K562 (cell line): ENCODE data around the gene PSAP. TPM values are rescaled to one million over a fixed set of nuclear protein-coding genes. Genes with fewer than 3 reads are reported as not detected.

Source experiments
- ADNP ChIP-seq: fragments of 200-800 bp; sonication (Bioruptor generic); IDR thresholded peaks from 2 replicates; pipeline ENCODE4 v1.6.1; 2016; ENCODE audit warnings: missing genetic modification characterization, missing compliant biosample characterization
- ARHGAP35 ChIP-seq: fragments of 450-650 bp; IDR thresholded peaks from 2 replicates; pipeline ENCODE4 v1.6.1; 2018; ENCODE audit not compliant: partially characterized antibody
- BRF1 ChIP-seq: IDR thresholded peaks from 3 replicates; pipeline ENCODE4 v1.6.1; 2011; ENCODE audit warnings: borderline replicate concordance, mild to moderate bottlenecking; ENCODE audit not compliant: insufficient read length; ENCODE audit errors: extremely low read depth
- CBFA2T2 ChIP-seq: fragments of 450-650 bp; conservative IDR thresholded peaks from 2 replicates; pipeline ENCODE4 v1.6.1; 2017; ENCODE audit warnings: mild to moderate bottlenecking
- ERF ChIP-seq: fragments of 450-650 bp; formaldehyde crosslinking; IDR thresholded peaks from 2 replicates; pipeline ENCODE4 v1.4.0; 2020; ENCODE audit warnings: mild to moderate bottlenecking, mixed read lengths
- ESRRB ChIP-seq: fragments of 250-450 bp; sonication (Bioruptor Pico); IDR thresholded peaks from 2 replicates; pipeline ENCODE4 v1.5.0; 2020; ENCODE audit warnings: mild to moderate bottlenecking, moderate library complexity, borderline replicate concordance
- GTF2A2 ChIP-seq: IDR thresholded peaks from 2 replicates; pipeline ENCODE4 v1.6.1; 2016; ENCODE audit warnings: mild to moderate bottlenecking, missing genetic modification characterization, missing compliant biosample characterization
- KDM1A ChIP-seq, 2 experiments: fragments of 450-650 bp; IDR thresholded peaks; 2 replicates each; pipeline ENCODE4 v1.6.1; 2016; ENCODE audit warnings: mild to moderate bottlenecking in 2 of 2
- L3MBTL2 ChIP-seq: fragments of 450-650 bp; IDR thresholded peaks from 2 replicates; pipeline ENCODE4 v1.6.1; 2016; ENCODE audit warnings: mild to moderate bottlenecking, moderate library complexity
- MCM5 ChIP-seq: fragments of 450-650 bp; IDR thresholded peaks from 2 replicates; pipeline ENCODE4 v1.6.1; 2016; ENCODE audit warnings: low read depth
- NFIX ChIP-seq: fragments of 250-450 bp; sonication (Bioruptor Pico); IDR thresholded peaks from 2 replicates; pipeline ENCODE4 v1.4.0; 2020; ENCODE audit warnings: low read depth, mild to moderate bottlenecking, moderate library complexity
- POLR2G ChIP-seq: fragments of 200-400 bp; formaldehyde crosslinking; IDR thresholded peaks from 2 replicates; pipeline ENCODE4 v1.6.1; 2017; ENCODE audit warnings: low read depth, mild to moderate bottlenecking, antibody characterized with exemption, low read length, moderate library complexity
- RBBP5 ChIP-seq: fragments of 200-600 bp; sonication (generic); IDR thresholded peaks from 2 replicates; pipeline ENCODE4 v1.6.1; 2012; ENCODE audit warnings: borderline replicate concordance, mild to moderate bottlenecking, low read length, control low read depth, inconsistent platforms; ENCODE audit not compliant: insufficient read depth, poor library complexity, severe bottlenecking
- RBM22 ChIP-seq: fragments of 200-400 bp; formaldehyde crosslinking; IDR thresholded peaks from 2 replicates; pipeline ENCODE4 v1.6.1; 2018; ENCODE audit warnings: low read length, low read depth; ENCODE audit not compliant: poor library complexity, severe bottlenecking
- RNF219 ChIP-seq: fragments of 250-450 bp; sonication (Bioruptor Pico); IDR thresholded peaks from 2 replicates; pipeline ENCODE4 v1.5.0; 2022; ENCODE audit warnings: mild to moderate bottlenecking
- TARDBP ChIP-seq: fragments of 450-650 bp; IDR thresholded peaks from 2 replicates; pipeline ENCODE4 v1.6.1; 2016
- ZNF197 ChIP-seq: fragments of 200-800 bp; sonication (Bioruptor generic); IDR thresholded peaks from 2 replicates; pipeline ENCODE4 v1.6.1; 2016; ENCODE audit warnings: low read depth, missing genetic modification characterization, missing compliant biosample characterization
- ZNF717 ChIP-seq: fragments of 250-450 bp; sonication (Bioruptor Pico); IDR thresholded peaks from 2 replicates; pipeline ENCODE4 v1.5.0; 2021
- polyA plus RNA-seq, 8 experiments: library from polyadenylated mRNA; depleted of rRNA in 4 of 8; stranded (reverse) in 5 of 8; unstranded in 3 of 8; fragments of >200 nt; fragmentation: Nextera tagmentation in 2 of 8; fragmentation: Illumina TruSeq in 1 of 8; extraction: Ambion mirVana in 2 of 8; extraction: Trizol in 1 of 8; gene quantifications; 2 replicates each; pipeline versions ENCODE4 v1.2.1 to v1.2.3, GENCODE V29; 2011 to 2014; ENCODE audit warnings: inconsistent platforms in 1 of 8, missing spikeins in 1 of 8
- total RNA-seq, 7 experiments: library from RNA; depleted of rRNA in 6 of 7; stranded (reverse); fragments of >200 nt in 6 of 7; fragmentation: Illumina TruSeq in 2 of 7; extraction: Trizol in 2 of 7; gene quantifications; 2 replicates each; pipeline versions ENCODE4 v1.2.1 to v1.2.3, GENCODE V29; 2011 to 2021; ENCODE audit warnings: low replicate concordance in 1 of 7
- TF ChIP-seq, protein P1 (sequence below), 2 experiments: fragments of 450-650 bp; IDR thresholded peaks; 2 replicates each; pipeline ENCODE4 v1.6.1; 2018; ENCODE audit warnings: mild to moderate bottlenecking in 2 of 2, low read depth in 1 of 2; ENCODE audit not compliant: partially characterized antibody in 2 of 2
- TF ChIP-seq, protein P2 (sequence below), 2 experiments: fragments of 450-650 bp; conservative IDR thresholded peaks; 2 replicates each; pipeline ENCODE4 v1.6.1; 2017; ENCODE audit warnings: mild to moderate bottlenecking in 2 of 2, moderate library complexity in 2 of 2

The PSAP gene
- total and polyA plus RNA-seq, 9 of the 15 experiments (the other 6 are each of a cell fraction or from before 2014, with no cell fraction given), result 245 to 700 (median 429) TPM

DNA sequence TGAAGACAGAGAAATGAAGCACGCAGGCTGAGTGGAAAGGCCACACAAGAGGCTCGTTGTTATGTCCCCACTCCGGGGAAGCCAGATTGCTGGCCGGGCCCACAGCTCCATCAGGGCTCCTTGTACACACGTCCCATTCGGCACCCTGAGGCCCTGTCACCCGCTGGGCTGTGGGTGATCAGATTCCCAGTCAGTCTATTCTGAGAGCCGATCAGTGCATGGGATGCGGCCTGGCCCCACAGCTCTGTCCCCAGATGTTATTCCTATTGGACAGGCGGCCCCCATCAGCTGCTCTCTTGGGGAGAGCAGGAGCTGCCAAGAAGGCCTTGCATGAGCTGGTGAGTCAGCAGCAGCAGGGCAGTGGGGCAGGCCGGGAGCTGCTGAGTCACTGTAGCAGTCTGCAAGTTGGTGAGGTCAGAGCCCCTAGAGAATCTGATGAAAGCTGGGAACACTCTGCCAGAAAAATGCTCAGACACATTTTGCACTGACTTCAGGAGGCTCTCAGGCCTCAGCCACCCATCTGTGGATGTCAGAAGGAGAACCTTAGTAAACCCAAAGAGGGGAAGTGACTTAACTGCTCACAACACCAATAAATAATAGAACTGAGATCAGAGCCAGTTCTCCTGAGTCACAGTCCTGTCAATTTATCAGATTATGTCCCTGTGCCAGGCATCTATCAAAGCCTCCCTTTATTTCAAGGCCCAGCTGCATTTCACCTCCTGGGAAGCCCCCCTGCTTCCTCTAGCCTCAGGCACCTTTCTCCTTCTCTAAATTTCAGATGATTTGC, 9.4 kb upstream of the PSAP start (continued):
- no peak for TF ChIP-seq RNF219 (CRISPR knock-in tag)
- TF ChIP-seq ARHGAP35, result no peak
- TF ChIP-seq TARDBP, result 0 out of 2 replicates have a peak, but pooled peaks have one; percentile 40
- TF ChIP-seq, protein P1, sequence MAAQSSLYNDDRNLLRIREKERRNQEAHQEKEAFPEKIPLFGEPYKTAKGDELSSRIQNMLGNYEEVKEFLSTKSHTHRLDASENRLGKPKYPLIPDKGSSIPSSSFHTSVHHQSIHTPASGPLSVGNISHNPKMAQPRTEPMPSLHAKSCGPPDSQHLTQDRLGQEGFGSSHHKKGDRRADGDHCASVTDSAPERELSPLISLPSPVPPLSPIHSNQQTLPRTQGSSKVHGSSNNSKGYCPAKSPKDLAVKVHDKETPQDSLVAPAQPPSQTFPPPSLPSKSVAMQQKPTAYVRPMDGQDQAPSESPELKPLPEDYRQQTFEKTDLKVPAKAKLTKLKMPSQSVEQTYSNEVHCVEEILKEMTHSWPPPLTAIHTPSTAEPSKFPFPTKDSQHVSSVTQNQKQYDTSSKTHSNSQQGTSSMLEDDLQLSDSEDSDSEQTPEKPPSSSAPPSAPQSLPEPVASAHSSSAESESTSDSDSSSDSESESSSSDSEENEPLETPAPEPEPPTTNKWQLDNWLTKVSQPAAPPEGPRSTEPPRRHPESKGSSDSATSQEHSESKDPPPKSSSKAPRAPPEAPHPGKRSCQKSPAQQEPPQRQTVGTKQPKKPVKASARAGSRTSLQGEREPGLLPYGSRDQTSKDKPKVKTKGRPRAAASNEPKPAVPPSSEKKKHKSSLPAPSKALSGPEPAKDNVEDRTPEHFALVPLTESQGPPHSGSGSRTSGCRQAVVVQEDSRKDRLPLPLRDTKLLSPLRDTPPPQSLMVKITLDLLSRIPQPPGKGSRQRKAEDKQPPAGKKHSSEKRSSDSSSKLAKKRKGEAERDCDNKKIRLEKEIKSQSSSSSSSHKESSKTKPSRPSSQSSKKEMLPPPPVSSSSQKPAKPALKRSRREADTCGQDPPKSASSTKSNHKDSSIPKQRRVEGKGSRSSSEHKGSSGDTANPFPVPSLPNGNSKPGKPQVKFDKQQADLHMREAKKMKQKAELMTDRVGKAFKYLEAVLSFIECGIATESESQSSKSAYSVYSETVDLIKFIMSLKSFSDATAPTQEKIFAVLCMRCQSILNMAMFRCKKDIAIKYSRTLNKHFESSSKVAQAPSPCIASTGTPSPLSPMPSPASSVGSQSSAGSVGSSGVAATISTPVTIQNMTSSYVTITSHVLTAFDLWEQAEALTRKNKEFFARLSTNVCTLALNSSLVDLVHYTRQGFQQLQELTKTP (IDR thresholded peaks at IDR 0.05; ENCODE audit: low read depth in 1 of 2, partially characterized antibody in 2 of 2), result peak; percentile 25 to 84
- no peak for TF ChIP-seq ADNP (tag)
- TF ChIP-seq BRF1, result no peak
- TF ChIP-seq, protein P2, sequence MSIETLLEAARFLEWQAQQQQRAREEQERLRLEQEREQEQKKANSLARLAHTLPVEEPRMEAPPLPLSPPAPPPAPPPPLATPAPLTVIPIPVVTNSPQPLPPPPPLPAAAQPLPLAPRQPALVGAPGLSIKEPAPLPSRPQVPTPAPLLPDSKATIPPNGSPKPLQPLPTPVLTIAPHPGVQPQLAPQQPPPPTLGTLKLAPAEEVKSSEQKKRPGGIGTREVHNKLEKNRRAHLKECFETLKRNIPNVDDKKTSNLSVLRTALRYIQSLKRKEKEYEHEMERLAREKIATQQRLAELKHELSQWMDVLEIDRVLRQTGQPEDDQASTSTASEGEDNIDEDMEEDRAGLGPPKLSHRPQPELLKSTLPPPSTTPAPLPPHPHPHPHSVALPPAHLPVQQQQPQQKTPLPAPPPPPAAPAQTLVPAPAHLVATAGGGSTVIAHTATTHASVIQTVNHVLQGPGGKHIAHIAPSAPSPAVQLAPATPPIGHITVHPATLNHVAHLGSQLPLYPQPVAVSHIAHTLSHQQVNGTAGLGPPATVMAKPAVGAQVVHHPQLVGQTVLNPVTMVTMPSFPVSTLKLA (conservative IDR thresholded peaks at IDR 0.05), result peak; percentile 62 to 87
- TF ChIP-seq NFIX (CRISPR knock-in tag), result no peak
- peak in 1 of 2 experiments; percentile 35; a peak in 3 of 4 replicates for TF ChIP-seq KDM1A (IDR thresholded peaks at IDR 0.05)
- no peak for TF ChIP-seq ZNF717 (CRISPR knock-in tag)
- peak; percentile 79 for TF ChIP-seq POLR2G
- TF ChIP-seq L3MBTL2, result peak; percentile 90
- TF ChIP-seq ERF (CRISPR knock-in tag), result no peak
- no peak for TF ChIP-seq RBM22
- no peak for TF ChIP-seq MCM5
- 0 out of 2 replicates have a peak, but pooled peaks have one; percentile 30 for TF ChIP-seq GTF2A2 (tag)
- TF ChIP-seq CBFA2T2, result peak; percentile 51
- TF ChIP-seq RBBP5, result peak; percentile 82
- no peak for TF ChIP-seq ESRRB (CRISPR knock-in tag)
- TF ChIP-seq ZNF197, result peak; percentile 74; the same call in 1 of the 2 replicates
